GM11168 (cell line): Measurements from ENCODE around the gene SCNN1A.

Experiments
- in situ Hi-C: fragments of 300-500 bp; cut with MboI; formaldehyde crosslinking; loops from one replicate; pipeline ENCODE4 v1.12.0; 2022; ENCODE audit warnings: low sequenced_read_pairs; ENCODE audit not compliant: unreplicated experiment

The SCNN1A gene

DNA sequence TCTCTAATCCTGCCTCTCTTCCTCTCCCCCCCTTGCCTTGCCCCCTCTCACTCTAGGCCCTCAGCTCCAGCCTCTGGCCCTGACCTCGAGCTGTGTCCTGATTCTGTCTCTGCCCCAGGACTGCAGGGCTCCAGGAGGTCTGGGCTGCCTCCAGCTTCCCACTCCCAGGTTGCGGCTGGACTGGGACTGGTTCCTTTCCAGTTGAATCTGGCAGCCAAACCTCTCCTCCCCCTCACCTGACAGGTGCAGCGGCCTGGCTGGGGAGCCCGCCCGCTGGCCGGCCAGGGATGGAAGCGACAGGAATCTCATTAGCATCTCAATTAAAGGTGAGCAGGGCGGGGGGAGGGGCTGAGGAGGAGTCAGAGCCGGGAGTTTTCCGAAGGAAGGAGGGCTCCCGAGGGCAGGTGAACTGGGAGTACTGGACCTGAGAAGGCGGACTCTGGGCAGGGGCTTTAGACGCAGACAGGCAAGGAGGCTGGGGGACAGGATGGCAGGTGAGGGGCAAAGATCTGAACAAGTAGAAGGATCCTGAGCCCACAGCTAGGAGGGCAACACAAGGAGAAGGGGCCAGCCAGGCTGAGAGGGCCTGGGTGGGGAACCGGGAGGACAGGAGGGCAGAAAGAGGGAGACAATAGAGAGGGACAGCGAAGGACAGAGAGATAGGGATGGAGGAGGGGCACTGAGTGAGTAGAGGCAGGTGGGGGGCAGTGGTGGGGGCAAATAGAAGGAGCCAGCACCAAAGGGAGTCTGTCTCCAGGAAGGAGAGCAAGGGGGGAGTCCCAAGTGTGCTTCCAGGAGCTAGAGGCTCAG, at the start of gene SCNN1A:
TSS of gene SCNN1A (minus strand) at position 295 of the 810 bp plus-strand sequence. CDS start 780 bp downstream, outside the sequence.
- in situ Hi-C loops = no loop called here

DNA sequence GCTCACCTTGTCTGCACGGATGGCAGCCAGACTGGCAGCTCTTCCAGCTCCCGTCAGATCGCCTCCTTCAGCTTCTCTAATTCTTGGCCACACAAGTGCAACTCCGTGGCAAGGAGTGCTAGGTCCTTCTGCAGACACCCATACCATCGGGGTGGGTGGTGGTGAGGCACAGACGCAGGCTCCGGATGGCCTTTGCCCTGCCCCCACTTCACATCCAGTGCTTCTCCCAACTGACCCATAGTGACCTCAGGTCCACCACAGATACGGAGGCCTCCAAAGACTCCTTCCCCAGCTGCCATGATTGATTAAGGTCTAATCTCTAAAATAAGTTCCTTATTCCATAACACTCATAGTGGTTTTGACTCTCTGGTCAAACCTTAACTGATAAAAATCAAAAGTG, 49.5 kb upstream of the SCNN1A start:
- in situ Hi-C loops = loop anchor here (5.0 to 25.0 kb wide), 2 partner anchors 32 to 112 kb away; partner anchors contain the start of gene GAPDH

DNA sequence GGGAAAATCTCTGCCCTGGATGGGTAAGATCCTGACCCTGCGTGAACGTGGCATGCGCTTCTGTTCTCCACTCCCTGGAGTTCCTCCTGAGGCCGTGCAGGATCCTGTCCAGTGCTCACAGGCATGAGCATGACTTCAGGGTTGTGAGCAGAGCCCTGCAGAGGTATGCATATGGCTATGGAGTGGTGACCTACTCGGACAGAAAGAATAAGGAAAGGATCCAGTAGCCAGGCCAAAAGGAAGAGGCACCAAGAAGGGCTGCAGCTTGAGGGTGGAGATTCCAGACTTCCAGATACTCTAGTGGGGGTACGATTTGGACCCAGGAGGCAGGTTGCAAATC, 48.6 kb upstream of the SCNN1A start:
- in situ Hi-C loops = loop anchor here (5.0 to 25.0 kb wide), 2 partner anchors 33 to 113 kb away; partner anchors contain the start of gene GAPDH

DNA sequence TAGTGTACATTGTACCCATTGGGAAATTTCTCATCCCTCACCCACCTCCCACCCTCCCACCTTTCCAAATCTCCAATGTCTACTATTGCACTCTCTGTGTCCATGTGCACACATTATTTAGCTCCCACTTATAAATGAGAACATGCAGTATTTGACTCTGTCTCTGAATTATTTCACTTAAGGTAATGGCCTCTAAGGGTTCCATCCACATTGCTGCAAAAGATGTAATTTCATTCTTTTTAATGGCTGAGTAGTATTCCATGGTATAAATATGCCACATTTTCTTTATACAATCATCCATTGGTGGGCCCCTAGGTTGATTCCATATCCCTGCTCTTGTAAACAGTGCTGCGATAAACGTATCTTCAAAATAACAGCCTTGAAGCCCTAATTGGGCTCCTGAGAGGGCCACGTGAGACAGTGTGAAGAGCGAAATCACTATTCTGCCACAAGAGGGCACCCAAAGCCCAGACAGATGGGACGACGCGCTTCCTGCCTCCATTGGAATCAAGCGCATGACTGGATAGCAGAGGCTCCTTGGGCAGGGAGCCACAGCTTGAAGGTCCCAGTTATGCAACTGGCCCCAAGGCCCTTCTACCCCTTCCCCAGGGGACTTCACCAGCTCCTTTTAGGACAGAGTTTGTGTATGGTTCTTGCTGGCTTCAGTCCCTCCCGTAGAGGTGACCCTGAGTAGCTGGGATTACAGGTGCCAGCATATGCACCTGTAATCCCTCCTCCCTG, 48.1 kb upstream of the SCNN1A start:
- in situ Hi-C loops = loop anchor here (5.0 to 25.0 kb wide), 2 partner anchors 34 to 114 kb away; partner anchors contain the start of gene GAPDH

DNA sequence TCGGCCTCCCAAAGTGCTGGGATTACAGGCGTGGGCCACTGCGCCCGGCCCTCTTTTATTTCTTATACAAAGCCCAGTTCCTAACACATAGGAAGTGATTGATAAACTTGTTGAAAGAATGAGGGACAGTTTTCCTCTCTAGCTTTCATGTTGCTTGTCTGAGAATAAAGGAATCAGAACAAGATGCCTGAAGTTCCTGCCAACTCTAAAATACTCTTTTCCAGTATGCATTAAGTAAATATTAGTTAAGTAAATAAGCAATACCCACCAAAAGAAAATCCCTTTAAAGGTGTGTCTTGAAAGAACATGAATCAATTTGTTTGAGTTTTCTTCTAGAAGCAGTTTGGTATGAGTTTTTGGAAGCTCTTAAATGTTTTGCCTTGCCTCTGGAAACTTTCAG, 45.0 kb upstream of the SCNN1A start:
- in situ Hi-C loops = loop anchor here (5.0 to 25.0 kb wide), 2 partner anchors 37 to 117 kb away; partner anchors contain the start of gene GAPDH

DNA sequence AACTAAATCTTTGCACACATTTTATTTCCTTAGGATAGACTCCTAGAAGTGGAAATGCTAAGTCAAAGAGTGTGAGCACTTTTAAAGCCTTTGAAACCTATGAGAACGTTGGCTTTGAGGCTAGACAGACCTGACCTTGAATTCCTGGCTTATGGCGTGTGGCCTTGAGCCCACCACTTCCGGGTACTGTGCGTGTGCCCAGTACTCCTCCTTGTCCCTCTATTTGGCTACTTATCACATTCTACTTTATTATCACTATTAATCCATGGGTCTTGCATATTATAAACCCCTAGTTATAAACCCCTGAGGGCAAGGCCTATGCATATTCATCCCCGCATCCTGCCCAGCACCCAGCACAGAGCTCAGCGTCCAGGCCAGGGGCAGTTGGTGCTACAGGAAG, 43.4 kb upstream of the SCNN1A start:
- in situ Hi-C loops = loop anchor here (25.0 kb wide), 1 partner anchor 119 kb away; the partner anchor contains the start of gene GAPDH

DNA sequence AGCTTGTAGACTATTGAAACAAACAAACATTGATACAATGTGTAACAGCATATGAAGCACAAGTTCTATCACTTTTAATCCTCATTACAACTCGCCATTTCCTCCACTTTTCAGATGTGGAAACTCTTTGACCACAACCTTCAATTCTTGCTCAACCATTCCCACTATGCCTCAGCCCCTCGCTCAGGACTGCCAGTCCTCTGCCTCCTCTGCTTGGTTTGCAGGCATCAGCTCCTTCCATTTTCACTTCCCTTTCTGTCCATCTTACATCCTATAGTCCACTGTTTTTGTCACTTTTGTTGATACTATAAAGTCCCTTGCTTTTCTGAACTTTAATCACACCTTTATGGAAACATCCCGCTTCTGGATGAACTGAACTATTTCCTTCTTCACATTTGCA, 41.2 kb upstream of the SCNN1A start:
- in situ Hi-C loops = loop anchor here (25.0 kb wide), 1 partner anchor 121 kb away; the partner anchor contains the start of gene GAPDH

DNA sequence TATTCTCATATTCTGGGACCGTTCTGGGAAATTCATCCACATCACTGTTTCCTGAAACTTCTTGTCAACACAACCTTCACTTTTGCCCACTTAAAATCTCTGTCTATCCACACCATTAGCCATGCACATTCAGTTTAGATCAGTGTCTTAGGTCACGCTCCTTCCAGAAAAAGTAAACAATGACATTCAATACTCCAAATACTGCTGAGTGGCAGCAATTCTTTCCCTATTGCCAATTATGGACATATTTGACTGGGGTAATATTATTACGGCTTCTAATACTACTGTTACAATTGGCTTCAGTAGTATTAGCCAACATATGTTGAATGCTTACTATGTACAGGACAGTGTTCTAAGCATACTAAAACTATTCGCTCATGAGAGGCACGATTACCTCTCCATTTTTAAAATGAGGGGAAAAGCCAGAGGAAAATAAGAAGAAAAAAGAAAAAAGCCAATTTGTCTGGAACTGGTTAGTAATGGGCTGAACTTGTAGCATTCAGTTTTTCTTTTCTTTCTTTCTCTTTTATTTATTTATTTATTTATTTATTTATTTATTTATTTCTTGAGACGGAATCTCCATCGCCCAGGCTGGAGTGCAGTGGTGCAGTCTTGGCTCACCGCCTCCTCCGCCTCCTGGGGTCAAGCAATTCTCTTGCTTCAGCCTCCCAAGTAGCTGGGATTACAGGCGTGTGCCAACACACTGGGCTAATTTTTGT, 32.0 kb upstream of the SCNN1A start:
- in situ Hi-C loops = loop anchor here (25.0 kb wide), 1 partner anchor 130 kb away; the partner anchor contains the start of gene GAPDH

DNA sequence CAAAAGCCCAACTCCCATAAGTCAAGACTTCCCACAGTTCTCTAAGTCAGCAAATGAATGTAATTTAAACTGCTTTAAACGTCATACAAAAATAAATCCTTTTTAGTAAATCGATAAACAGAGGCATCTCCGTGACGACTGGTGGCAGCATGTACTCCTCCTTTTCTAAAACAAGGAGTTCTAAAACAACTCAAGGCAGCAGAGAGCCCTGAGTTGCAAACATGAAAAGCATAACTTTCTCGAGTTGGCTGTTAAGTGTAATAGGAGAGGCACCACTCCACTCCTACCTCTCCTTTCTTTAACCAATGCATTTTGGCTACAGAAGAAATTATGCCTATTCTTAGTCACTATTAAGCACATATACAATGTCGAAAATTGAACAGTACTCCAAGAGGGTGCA, 30.6 kb upstream of the SCNN1A start:
- in situ Hi-C loops = loop anchor here (25.0 kb wide), 1 partner anchor 131 kb away; the partner anchor contains the start of gene GAPDH

DNA sequence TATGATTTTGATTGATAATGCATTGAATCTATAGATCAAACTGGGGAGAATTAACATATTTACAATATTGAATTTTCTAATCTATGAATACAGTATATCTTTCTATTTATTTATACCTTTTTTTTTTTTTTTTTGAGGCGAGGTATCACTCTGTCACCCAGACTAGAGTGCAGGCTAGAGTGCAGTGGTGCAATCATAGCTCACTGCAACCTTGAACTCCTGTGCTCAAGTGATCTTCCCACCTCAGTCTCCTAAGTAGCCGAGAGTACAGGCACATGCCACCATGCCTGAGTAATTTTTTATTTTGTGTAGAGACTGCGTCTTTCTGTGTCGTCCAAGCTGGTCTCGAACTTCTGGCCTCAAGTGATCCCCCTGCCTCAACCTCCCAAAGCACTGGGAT, 29.0 kb upstream of the SCNN1A start:
- in situ Hi-C loops = loop anchor here (25.0 kb wide), 1 partner anchor 133 kb away; the partner anchor contains the start of gene GAPDH

DNA sequence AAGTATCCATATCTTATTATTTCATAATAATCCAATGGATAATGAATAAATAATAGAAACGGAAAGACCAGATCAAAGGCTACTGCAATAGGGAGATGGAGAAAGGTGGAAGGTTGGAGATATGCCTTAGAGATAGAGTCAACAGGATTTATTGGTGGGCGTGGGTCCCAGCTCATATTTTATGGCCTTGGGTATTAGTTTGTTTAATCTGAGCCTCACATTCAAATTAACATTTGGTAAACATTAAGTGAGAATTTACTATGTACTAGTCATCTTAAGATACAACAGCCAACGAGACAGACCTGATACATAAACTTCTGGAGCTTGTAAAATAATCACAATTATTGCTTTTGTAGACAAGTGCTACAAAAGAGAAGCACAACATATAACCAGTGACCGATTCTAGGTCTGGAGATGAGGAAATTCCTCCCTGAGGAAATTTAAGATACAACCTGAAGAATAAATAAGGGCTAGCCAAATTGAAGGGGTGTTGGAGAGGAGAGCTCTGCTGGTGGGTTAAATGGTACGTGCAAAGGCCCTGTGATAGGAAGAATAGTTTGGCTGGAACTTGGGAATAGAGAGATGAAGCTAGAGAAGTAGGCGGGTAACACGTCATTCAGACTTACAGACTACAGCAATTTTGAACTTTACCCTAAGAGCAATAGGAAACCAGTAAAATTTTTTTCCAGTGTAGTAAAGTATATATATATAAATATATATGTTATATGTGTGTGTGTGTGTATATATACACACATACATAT, 24.7 kb upstream of the SCNN1A start:
- in situ Hi-C loops = loop anchor here (25.0 kb wide), 1 partner anchor 137 kb away; the partner anchor contains the start of gene GAPDH

DNA sequence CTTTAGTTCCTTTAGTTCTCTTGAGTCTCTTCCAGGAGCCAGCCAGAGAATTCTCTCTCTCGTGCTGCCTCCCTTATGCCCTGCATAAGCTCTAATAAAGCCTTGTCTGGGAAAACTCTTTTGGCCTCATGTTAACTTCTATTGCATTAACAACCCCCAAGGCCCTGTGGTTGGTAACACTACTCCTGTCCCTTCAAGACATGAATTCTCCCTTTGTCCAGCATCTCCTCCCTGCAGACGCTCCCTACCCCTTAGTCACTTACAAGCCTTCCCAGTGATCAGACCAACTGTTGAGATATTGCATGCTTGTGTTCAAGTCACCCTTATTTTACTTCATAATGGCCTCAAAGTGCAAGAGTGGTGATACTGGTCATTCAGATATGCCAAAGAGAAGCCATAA, 20.7 kb upstream of the SCNN1A start:
- in situ Hi-C loops = no loop called here

DNA sequence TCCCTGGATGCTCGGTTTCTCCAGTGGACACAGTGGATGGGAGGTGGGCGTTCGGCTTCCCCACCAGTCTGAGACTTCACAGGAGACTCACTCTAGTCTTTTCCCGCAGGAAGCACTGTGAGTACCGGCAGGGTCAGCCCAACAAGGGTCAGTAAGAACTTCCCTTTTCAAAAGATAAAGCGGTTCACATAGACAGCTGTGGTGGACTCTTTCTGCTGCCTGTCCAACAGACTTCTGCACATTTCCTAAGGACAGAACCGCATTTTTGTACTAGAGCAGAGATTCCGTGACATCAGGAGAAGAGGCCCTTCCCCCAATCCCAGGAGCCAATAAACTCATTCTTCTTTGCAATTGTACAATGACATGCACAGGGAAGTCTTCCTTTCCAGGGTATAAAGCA, 19.0 kb upstream of the SCNN1A start:
- in situ Hi-C loops = no loop called here

DNA sequence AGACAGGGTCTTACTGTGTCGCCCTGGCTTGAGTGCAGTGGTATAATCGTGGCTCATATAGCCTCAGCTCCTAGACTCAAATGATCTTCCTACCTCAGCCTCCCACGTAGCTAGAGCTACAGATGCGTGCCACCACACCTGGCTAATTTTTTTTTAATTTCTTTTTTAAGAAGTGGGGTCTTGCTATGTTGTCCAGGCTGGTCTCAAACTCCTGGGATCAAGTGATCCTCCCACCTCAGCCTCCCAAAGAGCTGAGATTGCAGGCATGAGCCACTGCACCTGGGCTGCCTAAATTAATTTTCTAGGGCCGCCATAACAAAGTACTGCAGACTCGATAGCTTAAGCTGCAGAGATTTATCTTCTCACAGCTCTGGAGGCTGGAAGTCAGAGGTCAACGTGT, 17.7 kb upstream of the SCNN1A start:
- in situ Hi-C loops = no loop called here

DNA sequence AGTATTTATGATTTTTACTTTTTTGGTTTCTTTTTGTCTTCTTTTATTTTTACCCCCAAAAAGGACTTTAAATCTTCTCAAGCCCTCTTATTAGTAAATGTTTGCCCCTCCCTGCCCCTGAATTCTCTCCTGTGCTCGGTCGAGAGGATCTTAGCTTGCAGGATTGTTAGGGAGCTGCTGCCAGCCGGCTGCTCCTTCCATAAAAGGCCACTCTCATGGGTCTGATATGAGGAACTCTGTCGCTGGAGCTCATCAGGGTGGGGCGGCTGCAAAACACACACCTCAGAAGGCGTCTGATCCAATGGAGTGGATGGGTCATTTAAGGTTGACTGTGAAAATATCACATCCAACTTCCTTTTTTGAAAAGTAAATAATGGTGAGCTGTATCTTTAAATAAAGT, 17.1 kb upstream of the SCNN1A start:
- in situ Hi-C loops = no loop called here

DNA sequence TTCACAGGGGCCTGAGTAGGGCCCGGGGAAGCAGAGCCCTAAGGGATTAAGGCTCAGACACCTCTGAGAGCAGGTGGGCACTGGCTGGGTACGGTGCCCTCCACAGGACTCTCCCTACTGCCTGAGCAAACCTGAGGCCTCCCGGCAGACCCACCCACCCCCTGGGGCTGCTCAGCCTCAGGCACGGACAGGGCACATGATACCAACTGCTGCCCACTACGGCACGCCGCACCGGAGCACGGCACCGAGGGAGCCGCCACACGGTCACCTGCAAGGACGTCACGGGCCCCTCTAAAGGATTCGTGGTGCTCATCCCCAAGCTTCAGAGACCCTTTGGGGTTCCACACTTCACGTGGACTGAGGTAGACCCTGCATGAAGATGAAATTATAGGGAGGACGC, 15.7 kb upstream of the SCNN1A start:
- in situ Hi-C loops = no loop called here

DNA sequence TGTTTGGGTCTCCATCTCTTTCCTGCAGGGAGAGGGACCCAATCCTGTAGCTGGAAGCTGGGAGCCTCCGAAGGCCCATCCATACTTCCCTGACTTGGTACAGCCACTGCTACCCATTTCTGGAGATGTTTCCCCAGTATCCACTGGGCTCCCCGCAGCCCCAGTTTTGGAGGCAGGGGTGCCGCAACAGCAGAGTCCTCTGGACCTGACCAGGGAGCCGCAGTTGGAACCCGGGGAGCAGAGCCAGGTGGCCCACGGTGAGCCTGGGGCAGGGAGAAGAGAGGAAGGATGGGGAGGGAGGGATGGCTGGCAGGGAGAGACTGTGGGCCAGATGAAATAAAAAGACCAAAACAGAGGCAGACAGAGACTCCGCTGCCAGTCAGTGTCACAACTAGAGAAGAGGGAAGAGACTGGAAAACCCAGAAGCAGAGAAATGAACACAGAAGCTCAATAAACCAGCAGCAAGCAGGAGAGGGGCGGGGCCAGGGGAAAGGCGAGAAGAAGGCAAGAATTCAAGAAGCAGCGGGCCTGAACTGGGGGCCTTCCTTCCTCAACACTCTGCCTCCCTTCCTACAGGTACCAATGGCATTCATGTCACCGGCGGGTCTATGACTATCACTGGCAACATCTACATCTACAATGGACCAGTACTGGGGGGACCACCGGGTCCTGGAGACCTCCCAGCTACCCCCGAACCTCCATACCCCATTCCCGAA, 14.9 kb upstream of the SCNN1A start:
- in situ Hi-C loops = no loop called here

DNA sequence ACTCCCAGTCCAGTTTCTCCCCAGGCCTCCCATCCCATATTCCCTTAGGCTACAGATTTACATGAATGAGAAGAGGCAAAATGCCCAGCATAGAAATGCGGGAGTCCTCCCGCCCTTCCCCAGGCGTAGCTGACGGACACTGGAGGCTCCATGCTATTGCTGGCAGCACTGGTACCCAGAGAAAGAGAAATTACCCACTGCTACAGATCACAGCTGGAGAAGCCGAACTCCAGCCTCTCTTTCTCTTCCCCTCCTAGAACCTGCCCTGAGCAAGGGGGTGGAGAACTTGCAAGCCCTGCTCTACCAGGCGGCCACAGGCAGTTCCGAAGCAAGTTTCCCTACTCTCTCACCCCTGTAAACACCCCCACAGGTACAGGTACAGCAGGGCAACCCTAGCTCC, 12.2 kb upstream of the SCNN1A start:
- in situ Hi-C loops = no loop called here

DNA sequence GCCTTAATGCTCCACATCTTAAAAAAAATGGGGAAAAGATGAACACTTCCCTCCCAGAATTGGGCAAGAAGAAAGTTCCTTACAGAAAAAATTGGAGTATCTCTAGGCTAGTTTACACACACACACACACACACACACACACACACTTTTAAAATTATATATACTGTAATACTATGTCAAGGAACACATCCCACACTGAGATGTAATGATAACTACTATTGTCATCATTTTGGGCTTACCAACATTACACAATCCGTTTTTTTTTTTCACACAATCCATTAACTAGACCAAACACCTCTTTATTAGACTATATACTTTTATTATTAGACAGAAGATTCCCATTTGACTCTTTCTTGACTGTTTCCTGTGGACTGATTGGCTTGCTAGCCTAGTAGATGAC, 11.1 kb upstream of the SCNN1A start:
- in situ Hi-C loops = no loop called here
